GM18519 (cell line): ENCODE results near the gene CLDN4.
"Not testable (repeated sequence)": the region's sequence is repeated elsewhere in the genome, so short reads cannot be mapped to it uniquely, and the experiment has no call there.

Experiments used
- ATAC-seq: cut with Tn5 transposase; IDR thresholded peaks from one replicate; pipeline ENCODE4 v1.9.1; 2021; ENCODE audit warnings: mild to moderate bottlenecking, moderate library complexity; ENCODE audit not compliant: unreplicated experiment, low FRiP score

Gene CLDN4, protein sequence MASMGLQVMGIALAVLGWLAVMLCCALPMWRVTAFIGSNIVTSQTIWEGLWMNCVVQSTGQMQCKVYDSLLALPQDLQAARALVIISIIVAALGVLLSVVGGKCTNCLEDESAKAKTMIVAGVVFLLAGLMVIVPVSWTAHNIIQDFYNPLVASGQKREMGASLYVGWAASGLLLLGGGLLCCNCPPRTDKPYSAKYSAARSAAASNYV

DNA sequence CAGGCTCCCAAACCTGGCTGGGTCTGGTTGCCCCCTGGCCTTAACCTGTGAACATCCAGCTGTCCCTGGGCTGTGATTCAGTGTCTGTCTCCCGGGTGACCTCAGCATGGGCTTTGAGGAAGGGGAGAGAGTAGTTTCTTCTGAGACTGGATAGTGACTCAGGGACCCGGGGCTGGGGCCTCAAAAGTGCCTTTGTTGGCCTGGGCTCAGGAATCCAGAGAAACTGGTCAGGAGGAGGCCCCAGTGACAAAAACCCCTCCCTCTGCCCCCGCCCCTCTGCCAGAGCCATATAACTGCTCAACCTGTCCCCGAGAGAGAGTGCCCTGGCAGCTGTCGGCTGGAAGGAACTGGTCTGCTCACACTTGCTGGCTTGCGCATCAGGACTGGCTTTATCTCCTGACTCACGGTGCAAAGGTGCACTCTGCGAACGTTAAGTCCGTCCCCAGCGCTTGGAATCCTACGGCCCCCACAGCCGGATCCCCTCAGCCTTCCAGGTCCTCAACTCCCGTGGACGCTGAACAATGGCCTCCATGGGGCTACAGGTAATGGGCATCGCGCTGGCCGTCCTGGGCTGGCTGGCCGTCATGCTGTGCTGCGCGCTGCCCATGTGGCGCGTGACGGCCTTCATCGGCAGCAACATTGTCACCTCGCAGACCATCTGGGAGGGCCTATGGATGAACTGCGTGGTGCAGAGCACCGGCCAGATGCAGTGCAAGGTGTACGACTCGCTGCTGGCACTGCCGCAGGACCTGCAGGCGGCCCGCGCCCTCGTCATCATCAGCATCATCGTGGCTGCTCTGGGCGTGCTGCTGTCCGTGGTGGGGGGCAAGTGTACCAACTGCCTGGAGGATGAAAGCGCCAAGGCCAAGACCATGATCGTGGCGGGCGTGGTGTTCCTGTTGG lies at the start of gene CLDN4:
Gene CLDN4 (plus strand): TSS at position 316 of the 903 bp plus-strand sequence. CDS start 206 bp downstream, at position 522.
- no peak for ATAC-seq

DNA sequence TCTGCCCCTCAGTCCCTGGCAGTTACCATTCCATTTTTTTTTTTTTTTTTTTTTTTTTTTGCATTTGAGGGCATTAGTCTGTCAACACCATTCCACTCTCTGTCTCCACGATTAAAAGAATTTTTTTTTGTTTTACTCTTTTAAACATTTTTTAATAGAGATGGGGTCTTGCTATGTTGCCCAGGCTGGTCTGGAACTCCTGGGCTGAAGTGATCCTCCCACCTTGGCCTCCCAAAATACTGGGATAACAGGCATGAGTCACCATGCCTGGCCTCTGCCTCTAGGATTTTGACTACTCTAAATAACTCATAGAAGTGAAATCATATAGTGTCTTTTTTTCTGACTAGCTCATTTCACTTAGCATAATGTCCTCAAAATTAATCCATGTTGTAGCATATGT lies 44.2 kb upstream of the CLDN4 start:
- no peak for ATAC-seq

GRCh38 chr7:73787786-73788048 lies 43.1 kb upstream of the CLDN4 start:
- not testable (repeated sequence) for ATAC-seq

GRCh38 chr7:73789051-73789450 lies 41.7 kb upstream of the CLDN4 start:
- ATAC-seq = no peak

DNA sequence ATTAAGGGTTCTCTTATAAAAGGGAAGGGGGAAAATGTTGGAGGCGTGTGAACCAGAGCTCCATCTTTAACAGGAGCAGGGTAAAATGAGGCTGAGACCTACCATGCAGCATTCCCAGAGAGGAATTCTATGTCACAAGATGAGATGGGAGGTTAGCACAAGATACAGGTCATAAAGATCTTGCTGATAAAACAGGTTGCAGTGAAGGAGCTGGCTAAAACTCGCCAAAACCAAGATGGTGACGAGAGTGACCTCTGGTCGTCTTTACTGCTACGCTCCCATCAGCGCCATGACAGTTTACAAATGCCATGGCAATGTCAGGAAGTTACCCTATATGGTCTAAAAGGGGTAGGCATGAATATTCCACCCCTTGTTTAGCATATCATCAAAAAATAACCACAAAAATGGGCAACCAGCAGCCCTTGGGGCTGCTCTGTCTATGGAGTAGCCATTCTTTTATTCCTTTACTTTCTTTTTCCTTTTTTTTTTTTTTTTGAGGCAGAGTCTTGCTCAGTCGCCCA lies 39.6 kb upstream of the CLDN4 start:
- ATAC-seq = not testable (repeated sequence)

GRCh38 chr7:73795188-73795587 lies 35.6 kb upstream of the CLDN4 start:
- ATAC-seq = not testable (repeated sequence)

DNA sequence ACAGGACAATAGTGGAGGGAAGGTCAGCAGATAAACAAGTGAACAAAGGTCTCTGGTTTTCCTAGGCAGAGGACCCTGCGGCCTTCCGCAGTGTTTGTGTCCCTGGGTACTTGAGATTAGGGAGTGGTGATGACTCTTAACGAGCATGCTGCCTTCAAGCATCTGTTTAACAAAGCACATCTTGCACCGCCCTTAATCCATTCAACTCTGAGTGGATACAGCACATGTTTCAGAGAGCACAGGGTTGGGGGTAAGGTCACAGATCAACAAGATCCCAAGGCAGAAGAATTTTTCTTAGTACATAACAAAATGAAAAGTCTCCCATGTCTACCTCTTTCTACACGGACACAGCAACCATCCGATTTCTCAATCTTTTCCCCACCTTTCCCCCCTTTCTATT lies 34.1 kb upstream of the CLDN4 start:
- not testable (repeated sequence) for ATAC-seq

GRCh38 chr7:73797176-73797575 lies 33.6 kb upstream of the CLDN4 start:
- ATAC-seq = not testable (repeated sequence)

DNA sequence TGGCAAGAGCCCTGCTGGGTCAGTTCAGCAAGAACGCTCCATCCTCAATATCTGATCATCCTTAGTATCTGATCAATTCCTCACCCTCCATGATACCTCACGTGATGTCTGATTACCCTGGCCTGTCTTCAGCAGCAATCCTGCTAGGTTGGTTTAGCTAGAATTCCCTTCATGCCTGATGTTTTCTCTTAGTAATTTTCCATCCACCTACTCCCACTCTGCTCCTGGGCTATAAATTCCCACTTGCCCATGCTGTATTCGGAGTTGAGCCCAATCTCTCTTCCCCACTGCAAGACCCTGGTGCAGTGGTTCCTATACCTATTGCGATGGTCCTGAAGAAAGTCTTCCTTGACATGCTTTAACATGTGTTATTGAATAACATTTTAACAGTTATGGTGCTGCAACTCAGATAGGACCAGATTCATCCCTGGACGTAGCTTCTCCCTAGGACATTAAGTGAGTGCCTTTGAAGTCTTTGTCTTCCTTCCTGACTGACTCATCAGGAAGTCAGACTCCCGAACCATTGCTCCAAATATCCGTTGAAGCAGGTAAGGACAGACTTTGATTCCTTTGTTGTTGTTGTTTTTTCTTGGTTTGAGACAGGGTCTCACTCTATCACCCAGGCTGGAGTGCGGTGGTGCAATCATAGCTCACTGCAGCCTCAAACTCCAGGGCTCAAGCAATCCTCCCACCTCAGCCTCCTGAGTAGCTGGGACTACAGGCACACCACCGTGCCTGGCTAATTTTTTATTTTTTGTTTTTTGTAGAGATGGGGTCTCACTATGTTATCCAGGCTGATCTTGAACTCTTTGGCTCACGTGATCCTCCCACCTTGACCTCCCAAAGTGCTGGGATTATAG lies 31.3 kb upstream of the CLDN4 start:
- no peak for ATAC-seq

DNA sequence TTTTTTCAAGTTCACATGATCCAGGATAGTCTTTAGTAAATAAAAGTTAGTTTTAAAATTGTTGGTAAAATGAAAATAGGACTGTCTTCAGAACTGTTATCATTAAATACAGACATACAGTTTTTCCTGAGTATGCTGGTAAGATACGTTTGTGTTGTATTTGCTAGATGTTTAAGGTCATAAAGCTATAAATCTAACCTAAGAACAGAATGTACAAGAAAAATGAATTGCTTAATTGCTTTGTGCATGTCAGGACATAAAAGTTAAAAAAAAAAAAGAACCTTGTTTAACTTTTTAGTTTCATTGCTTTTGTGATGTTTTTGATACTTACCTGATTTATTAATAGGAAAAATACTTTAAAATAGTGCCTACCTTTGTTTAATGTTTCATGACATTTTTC lies 29.2 kb upstream of the CLDN4 start:
- ATAC-seq = no peak

DNA sequence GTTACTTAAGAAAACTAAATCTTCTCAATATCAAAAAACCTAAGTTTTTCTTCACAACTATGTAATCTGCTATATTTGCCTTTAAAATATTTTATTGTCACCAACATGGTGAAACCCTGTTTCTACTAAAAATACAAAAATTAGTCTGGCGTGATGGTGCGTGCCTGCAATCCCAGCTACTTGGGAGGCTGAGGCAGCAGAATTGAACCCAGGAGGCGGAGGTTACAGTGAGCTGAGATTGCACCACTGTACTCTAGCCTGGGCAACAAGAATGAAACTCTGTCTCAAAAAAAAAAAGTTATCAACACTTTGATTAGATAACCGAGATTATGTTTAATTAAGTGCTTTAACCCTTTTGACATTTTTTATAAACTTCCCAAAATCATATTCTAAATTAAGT lies 28.3 kb upstream of the CLDN4 start:
- ATAC-seq = no peak

DNA sequence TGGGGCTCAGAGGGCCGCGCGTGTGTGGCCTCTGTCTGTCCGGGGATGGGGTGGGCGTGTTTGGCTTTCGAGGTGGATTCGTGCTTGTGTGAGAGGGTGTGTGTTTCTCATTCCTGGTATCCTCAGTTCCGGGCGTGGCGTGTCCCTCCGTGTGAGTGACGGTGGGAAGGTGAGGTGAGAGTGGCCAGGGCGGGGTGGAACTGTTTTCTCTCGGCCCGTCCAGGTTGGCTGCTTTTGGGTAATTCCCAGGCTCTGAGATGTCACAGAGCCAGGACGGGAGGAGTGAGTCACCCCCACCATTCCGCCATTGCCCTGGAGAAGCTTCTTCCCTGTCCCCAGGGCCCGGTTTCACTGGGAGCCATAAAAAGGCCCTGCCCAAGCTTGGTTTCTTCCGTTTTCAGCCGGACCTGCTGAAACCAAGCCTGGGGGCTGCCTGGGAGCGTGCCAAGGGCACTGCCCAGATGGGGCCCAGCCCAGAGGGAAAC lies 21.3 kb upstream of the CLDN4 start:
- no peak for ATAC-seq

DNA sequence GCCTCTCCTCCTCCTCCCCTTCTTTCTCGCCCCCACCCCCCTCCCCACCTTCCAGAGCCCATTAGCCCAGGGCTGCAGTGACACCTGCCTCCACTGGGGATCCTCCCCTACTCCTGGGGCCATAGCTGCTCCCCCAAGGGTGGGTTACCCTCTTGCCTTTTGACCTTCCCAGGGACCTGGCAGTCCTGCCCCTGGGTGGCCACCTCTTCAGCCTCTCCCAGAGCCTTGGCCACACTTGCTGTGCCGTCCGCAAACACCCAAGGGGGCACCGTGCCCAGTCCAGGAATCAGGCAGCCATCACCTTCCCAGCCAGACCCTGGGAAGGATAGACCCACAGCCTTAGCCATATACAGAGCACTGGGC lies 19.8 kb upstream of the CLDN4 start:
- ATAC-seq = no peak

DNA sequence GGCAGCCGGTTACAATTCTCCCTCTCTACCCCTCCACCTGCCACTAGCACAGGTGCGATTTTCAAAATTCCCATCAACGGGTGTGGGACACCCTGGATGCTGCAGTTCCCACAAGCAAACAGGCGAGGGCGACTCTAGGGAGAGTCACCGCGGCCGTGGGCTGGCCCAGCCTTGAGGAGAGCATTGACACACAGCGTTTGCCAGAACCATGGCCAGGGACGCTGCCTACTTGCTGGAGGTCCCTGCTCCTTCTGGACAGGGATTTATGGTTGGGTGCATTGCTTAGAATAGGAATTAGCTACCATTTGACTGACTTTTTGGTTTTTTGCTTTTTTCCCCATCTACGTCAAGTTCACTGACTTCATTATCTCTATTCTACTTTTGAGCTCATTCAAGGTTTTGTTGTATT lies 19.0 kb upstream of the CLDN4 start:
- ATAC-seq = no peak

- no peak for ATAC-seq
These were observed 17.8 kb upstream of the CLDN4 start for GRCh38 chr7:73812996-73813395.

DNA sequence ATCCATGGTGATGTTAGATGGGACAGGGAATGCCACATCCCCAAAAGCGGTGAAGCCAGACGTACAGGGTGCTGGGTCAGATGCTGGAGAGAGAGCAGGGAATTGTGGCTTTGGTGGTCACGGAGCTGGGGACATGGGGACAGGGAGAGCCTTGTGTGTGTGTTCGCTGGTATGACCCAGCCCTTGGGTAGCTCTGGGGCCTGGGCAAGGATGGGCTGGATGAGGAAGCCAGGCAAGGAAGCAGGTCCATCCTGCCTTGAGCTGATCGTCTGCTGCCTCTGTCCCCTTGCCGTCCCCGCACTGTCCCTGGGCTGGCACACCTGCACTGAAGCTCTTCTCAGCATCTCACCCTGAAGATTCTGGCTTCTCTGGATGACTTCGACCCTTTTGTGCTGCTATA lies 15.4 kb upstream of the CLDN4 start:
- ATAC-seq = no peak

DNA sequence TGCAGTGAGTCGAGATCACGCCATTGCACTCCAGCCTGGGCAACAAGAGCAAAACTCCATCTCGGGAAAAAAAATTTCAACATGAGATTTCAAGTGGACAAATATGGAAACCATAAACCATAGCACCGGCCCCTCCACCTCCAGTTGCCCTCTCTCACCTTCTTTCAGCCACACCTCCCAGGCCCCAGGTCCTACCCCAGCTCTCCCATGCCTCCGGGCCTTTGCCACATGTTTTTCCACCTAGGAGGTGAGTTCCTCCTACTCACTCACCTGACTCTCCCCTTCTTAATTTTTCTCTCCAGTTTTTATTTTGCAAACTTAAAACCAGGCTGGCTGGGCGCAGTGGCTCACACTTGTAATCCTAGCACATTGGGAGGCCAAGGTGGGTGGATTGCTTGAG lies 13.7 kb upstream of the CLDN4 start:
- ATAC-seq = no peak

GRCh38 chr7:73820013-73820412 lies 10.8 kb upstream of the CLDN4 start:
- no peak for ATAC-seq

GRCh38 chr7:73821597-73822285 lies 9.1 kb upstream of the CLDN4 start:
- ATAC-seq = not testable (repeated sequence)
